ENCODE results near the gene NPSR1. TPM values are rescaled to one million over a fixed set of nuclear protein-coding genes. Genes with fewer than 3 reads are reported as not detected.
"Not testable (repeated sequence)": the region's sequence is repeated elsewhere in the genome, so short reads cannot be mapped to it uniquely, and the experiment has no call there.

Gene NPSR1
- total RNA-seq, 1 donor from 2014 or later: not detected

- Histone ChIP-seq H3K27me3 (ENCODE audit: low read depth) (no peaks in the 10 kb centered on the region), H3K27ac (no peak overlapping the region), H3K4me3 (no peak overlapping the region), H3K4me1 (no peaks in the 10 kb centered on the region), H3K36me3 (no peaks in the 10 kb centered on the region), H3K9me3 (peaks cover 19% of the 10 kb centered on the region)
- intact Hi-C loops (cut with DNase I): no loop called here
- TF ChIP-seq CTCF (IDR thresholded peaks at IDR 0.05): no peak
- ATAC-seq (no peak), DNase-seq (no peak)
These were observed 122.5 kb downstream of the NPSR1 start for GRCh38 chr7:34780546-34780945.

GRCh38 chr7:34787586-34787985 is 129.6 kb downstream of the NPSR1 start:
- H3K9me3 ChIP-seq: peaks cover 8% of the 10 kb centered on the region
- no peak overlapping the region for H3K27ac ChIP-seq
- H3K4me3 ChIP-seq: no peak overlapping the region
- no peak for TF ChIP-seq CTCF (IDR thresholded peaks at IDR 0.05)
- H3K27me3 ChIP-seq (ENCODE audit: low read depth): no peaks in the 10 kb centered on the region
- intact Hi-C loops (cut with DNase I): no loop called here
- H3K4me1 ChIP-seq: no peaks in the 10 kb centered on the region
- H3K36me3 ChIP-seq: no peaks in the 10 kb centered on the region
- DNase-seq (no peak), ATAC-seq (no peak)

GRCh38 chr7:34806831-34807230 is 148.8 kb downstream of the NPSR1 start:
- ATAC-seq: no peak
- no peaks in the 10 kb centered on the region for H3K9me3 ChIP-seq
- TF ChIP-seq CTCF (IDR thresholded peaks at IDR 0.05): no peak
- no peaks in the 10 kb centered on the region for H3K27me3 ChIP-seq (ENCODE audit: low read depth)
- intact Hi-C loops (cut with DNase I): no loop called here
- no peaks in the 10 kb centered on the region for H3K36me3 ChIP-seq
- no peak overlapping the region for H3K27ac ChIP-seq
- no peak overlapping the region for H3K4me3 ChIP-seq
- no peaks in the 10 kb centered on the region for H3K4me1 ChIP-seq
- DNase-seq: no peak

GRCh38 chr7:34807548-34808340 is 149.7 kb downstream of the NPSR1 start:
- Histone ChIP-seq H3K4me1 (no peaks in the 10 kb centered on the region), H3K36me3 (no peaks in the 10 kb centered on the region), H3K4me3 (no peak overlapping the region), H3K27me3 (ENCODE audit: low read depth) (no peaks in the 10 kb centered on the region), H3K27ac (no peak overlapping the region), H3K9me3 (no peaks in the 10 kb centered on the region)
- TF ChIP-seq CTCF (IDR thresholded peaks at IDR 0.05): no peak
- no peak for DNase-seq
- intact Hi-C loops (cut with DNase I): no loop called here
- ATAC-seq: no peak

GRCh38 chr7:34814203-34814842 is 156.3 kb downstream of the NPSR1 start:
- H3K4me3 ChIP-seq; H3K36me3 ChIP-seq; H3K4me1 ChIP-seq; ATAC-seq; intact Hi-C loops (cut with DNase I); H3K27me3 ChIP-seq (ENCODE audit: low read depth); H3K9me3 ChIP-seq; H3K27ac ChIP-seq: not testable (repeated sequence)
- DNase-seq: peak; percentile 38

GRCh38 chr7:34821932-34822558 is 164.0 kb downstream of the NPSR1 start:
- intact Hi-C loops (cut with DNase I): no loop called here
- TF ChIP-seq CTCF (IDR thresholded peaks at IDR 0.05): no peak
- H3K27me3 ChIP-seq (ENCODE audit: low read depth): no peaks in the 10 kb centered on the region
- H3K27ac ChIP-seq: no peak overlapping the region
- H3K4me1 ChIP-seq: no peaks in the 10 kb centered on the region
- no peak overlapping the region for H3K4me3 ChIP-seq
- H3K36me3 ChIP-seq: no peaks in the 10 kb centered on the region
- no peak for DNase-seq
- no peak for ATAC-seq
- H3K9me3 ChIP-seq: no peaks in the 10 kb centered on the region
